NCI-H1694 (cell line): ENCODE data around the gene TIGD6.

ENCODE experiments used
- DNase-seq: peaks from one replicate; lab custom pipeline; 2025; lab: John Stamatoyannopoulos, UW

The TIGD6 gene

GRCh38 chr5:150016537-150016936 is 16.1 kb upstream of the TIGD6 start:
- no peak for DNase-seq

DNA sequence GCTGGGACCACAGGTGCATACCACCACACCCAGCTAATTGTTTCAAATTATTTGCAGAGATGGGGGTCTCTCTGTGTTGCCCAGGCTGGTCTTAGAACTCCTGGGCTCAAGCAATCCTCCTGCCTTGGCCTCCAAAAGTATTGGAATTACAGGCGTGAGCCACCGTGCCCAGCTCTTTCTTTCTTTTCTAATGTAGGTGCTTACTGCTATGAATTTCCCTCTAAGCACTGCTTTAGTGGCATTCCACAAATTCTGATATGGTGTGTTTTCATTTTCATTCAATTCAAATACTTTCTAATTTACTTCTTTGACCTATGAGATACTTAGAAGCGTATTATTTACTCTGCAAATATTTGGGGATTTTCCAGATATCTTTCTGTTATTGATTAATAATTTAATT is 15.0 kb upstream of the TIGD6 start:
- DNase-seq, result no peak

GRCh38 chr5:150014456-150014855 is 14.0 kb upstream of the TIGD6 start:
- no peak for DNase-seq

DNA sequence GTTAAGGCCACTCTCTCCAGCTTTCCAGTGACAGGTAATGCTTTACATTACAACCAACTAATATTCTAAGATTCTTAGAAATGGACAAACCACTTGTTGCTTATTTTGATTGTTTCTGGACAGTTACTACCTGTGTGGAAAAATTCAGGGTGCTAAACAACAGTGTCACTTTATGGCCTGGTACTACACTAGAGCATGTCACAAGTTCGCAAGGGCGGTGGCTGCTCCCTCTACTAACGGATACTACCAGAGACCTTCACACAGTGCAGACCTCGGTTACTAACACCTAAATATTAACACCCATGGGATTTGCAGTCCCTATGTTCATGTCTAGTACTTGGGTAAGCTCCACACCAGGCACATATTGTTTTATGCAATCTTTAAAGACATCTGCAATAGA is 13.5 kb upstream of the TIGD6 start:
- DNase-seq, result no peak

DNA sequence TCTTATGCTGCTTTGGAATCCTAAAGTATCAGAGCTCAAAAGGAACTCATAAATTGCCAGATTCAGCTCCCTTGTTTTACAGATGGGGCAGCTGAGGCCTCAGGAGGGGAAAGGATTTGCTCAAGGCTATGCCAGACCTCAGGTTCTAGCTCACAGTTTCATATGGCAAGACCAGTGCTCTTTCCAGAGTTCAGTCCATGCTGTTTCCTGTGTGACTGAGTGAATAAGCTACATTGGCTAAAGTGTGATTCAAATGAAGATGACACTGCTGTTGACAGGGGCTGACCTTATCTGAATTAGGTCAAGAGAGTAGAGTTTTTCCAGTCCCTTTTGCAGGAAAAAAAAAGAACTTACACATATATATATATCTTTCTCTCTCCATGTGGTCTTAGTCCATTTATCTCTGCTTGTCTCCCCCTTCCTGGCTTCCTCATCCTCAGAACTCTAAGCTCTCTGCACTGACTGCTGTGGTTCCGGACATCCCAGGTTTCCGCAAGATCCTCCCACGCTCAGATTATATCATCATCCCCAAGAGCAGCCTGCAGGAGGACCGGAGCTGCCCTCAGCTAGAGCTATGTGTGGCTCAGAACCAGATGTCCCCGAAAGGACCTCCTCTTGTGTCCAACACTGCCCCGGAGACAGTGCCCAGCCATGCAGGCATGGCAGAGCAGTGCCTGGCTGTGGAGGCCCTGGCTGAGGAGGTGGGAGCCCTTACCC is 9.4 kb upstream of the TIGD6 start:
- no peak for DNase-seq

GRCh38 chr5:150007050-150007449 is 6.6 kb upstream of the TIGD6 start:
- no peak for DNase-seq

- DNase-seq, result no peak
Measured at GRCh38 chr5:150006318-150006717, 5.9 kb upstream of the TIGD6 start.

GRCh38 chr5:150001660-150002486 is 1.4 kb upstream of the TIGD6 start:
- peak; percentile 13 for DNase-seq

DNA sequence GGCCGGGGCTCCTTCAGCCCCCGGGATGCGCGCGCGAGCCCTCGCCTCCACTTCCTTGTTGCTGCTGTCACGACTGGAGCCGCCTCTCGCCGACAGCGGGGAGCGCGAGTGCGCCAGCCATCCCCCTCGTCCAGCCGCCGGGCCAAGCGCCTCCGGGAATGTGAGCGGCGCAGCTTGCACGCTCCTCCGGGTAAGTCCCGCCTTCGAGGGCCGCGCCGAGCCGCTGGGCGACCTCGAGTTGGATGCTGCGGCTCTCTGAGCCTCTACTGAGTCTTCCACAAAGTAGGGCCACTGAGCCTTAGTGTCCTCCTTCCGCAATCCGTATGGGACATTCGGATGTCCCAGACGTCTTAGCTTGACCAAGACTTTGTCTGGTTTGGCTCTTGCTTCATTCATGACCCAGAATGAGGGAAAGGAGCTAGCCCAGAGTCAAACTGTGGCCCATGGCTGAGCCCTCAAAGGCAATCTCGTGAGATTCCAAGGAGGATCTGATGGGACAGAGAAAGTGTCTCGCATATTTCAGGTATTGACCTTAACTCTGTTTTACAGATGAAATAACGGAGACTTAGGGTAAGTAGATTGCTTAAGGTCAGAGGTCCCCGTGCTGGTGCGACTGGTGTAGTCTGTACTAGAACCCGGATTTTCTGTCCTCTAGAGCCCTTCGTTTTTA is 671 bp upstream of the TIGD6 start:
- DNase-seq, result no peak

- no peak for DNase-seq
Measured at GRCh38 chr5:149999866-150000255, 593 bp downstream of the TIGD6 start.

DNA sequence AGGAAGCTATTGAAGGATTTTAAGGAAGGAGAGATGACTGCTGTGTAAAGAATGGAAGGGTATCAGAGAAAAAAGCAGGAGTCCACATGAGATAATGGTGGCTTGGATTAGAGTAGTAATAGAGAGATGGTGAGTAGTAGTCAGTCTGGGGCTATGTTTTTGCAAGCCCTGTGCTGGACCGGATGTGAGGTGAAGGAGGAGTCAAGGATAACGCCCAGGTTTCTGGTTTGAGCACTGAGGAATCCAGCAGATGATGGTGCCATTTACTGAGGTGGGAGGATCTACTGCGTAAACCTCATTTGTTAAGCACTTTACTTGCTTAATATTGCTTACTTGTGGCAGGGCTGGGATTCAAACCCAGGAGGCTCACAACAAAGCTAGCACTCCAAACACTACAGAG is 1.1 kb downstream of the TIGD6 start:
- DNase-seq, result no peak

- DNase-seq, result no peak
Measured at GRCh38 chr5:149998281-149998680, 2.2 kb downstream of the TIGD6 start.

- no peak for DNase-seq
Measured at GRCh38 chr5:149996205-149996890, 4.1 kb downstream of the TIGD6 start.

- no peak for DNase-seq
Measured at GRCh38 chr5:149995385-149996204, 4.9 kb downstream of the TIGD6 start.

DNA sequence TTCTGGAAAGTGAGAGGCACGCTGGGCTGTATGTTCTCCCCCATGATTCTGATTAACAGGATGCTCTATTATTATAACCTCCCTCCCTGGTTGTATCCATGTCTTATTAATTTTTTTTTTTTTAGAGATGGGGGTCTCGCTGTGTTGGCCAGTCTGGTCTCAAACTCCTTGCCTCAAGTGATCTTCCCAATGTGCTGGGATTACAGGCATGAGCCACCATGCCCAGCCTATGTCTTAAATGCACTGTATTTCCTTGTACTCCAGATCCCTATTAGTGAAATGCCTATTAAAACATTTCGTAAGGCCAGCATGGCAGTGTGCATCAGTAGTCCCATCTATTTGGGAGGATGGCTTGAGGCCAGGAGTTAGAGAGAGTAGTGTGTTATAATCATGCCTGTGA is 7.0 kb downstream of the TIGD6 start:
- DNase-seq, result no peak

GRCh38 chr5:149990518-149991376 is 9.7 kb downstream of the TIGD6 start:
- peak; percentile 52 for DNase-seq

DNA sequence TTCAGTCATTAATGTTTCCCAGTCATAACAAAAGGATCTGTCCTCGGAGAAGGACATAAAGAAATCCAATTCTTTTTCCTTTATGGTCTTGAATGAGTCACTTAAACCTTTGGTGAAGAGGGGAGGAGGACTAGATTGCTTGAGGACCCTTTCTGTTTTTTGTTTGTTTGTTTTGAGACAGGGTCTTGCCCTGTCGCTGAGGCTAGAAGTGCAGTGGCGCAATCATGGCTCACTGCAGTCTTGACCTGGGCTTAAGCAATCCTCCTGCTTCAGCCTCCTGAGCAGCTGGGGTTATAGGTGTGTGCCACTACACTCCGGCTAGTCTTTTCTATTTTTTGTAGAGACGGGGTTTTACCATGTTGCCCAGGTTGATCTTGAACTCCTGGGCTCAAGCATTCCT is 12.3 kb downstream of the TIGD6 start:
- no peak for DNase-seq

DNA sequence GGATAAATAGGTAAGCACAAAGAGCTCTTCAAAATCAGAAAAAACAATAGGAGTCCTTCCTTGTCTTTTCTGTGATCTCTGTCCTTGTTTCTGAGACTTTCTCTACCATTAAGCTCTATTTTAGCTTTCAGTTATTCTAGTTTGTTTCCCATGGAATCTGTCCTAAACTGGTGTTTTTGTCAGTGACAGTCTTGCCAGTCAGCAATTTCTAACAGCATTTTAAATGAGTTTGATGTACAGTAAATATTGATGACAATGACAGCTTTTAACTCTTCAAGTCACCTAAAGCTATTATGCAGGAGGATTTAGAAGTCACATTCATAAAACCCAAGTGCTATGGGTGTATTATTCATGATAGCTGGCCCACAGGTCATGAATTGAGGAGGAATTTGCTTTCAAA is 17.9 kb downstream of the TIGD6 start:
- DNase-seq, result no peak

GRCh38 chr5:149981206-149981605 is 19.2 kb downstream of the TIGD6 start:
- no peak for DNase-seq

DNA sequence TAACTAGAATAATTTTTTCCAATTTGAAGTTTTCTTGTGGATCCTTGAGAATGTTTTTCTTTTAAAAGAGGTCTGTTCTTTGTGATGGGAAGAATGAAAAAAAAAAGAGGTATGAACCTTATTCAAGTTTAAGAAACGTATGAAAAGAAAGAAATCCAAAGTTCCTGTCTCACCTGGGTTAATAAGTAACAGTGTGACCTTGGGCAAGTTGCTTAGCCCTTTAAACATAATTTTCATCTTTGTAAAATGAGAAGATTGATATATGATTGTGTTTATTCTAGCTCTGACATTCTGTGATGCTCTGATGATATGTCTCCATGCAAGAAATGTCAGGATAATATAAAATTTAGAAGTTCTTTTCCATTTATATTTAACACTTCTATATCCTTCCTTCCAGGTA is 20.6 kb downstream of the TIGD6 start:
- DNase-seq, result no peak

GRCh38 chr5:149975409-149975808 is 25.0 kb downstream of the TIGD6 start:
- DNase-seq, result no peak
